KMS-11 (cell line): ENCODE measurements around the gene CASS4.

Source experiments
- H2AFZ ChIP-seq: fragments of 200-600 bp; sonication (generic); 2 replicates; pipeline ENCODE4 v1.6.1; 2016; ENCODE audit warnings: antibody characterized with exemption, mixed run types, low read depth
- H3K27ac ChIP-seq: fragments of 200-600 bp; sonication (generic); 2 replicates; pipeline ENCODE4 v1.6.1; 2016; ENCODE audit warnings: mild to moderate bottlenecking, mixed run types
- H3K27me3 ChIP-seq: fragments of 200-600 bp; sonication (generic); 2 replicates; pipeline ENCODE4 v1.6.1; 2017; ENCODE audit warnings: mild to moderate bottlenecking, low read depth, mixed run types, moderate library complexity; ENCODE audit not compliant: insufficient read depth
- H3K36me3 ChIP-seq: fragments of 200-600 bp; sonication (generic); 2 replicates; pipeline ENCODE4 v1.6.1; 2017; ENCODE audit warnings: mild to moderate bottlenecking, mixed run types; ENCODE audit not compliant: insufficient read depth
- H3K4me1 ChIP-seq: fragments of 200-600 bp; sonication (generic); 2 replicates; pipeline ENCODE4 v1.6.1; 2016; ENCODE audit warnings: mild to moderate bottlenecking, low read depth, mixed run types; ENCODE audit not compliant: poor library complexity, severe bottlenecking
- H3K4me2 ChIP-seq: fragments of 200-600 bp; sonication (generic); 2 replicates; pipeline ENCODE4 v1.7.0; 2016; ENCODE audit warnings: mild to moderate bottlenecking, mixed run types
- H3K4me3 ChIP-seq: fragments of 200-600 bp; sonication (generic); IDR thresholded peaks from 2 replicates; pipeline ENCODE4 v1.6.1; 2017; ENCODE audit warnings: low read depth, low read length, mixed read lengths; ENCODE audit not compliant: insufficient read depth
- H3K79me2 ChIP-seq: fragments of 200-600 bp; sonication (generic); 2 replicates; pipeline ENCODE4 v1.6.1; 2016; ENCODE audit warnings: low read depth, mixed run types; ENCODE audit not compliant: insufficient read depth
- H3K9ac ChIP-seq: fragments of 200-600 bp; sonication (generic); 2 replicates; pipeline ENCODE4 v1.6.1; 2016; ENCODE audit warnings: mild to moderate bottlenecking, mixed run types
- H4K20me1 ChIP-seq: fragments of 200-600 bp; sonication (generic); 2 replicates; pipeline ENCODE4 v1.6.1; 2016; ENCODE audit warnings: mild to moderate bottlenecking, mixed run types; ENCODE audit not compliant: insufficient read depth
- TF ChIP-seq, protein P1 (sequence below): fragments of 200-600 bp; sonication (generic); conservative IDR thresholded peaks from 2 replicates; pipeline ENCODE4 v1.6.1; 2017; ENCODE audit warnings: low read depth, mild to moderate bottlenecking, antibody characterized with exemption, low read length, moderate library complexity, mixed read lengths

Gene CASS4

DNA sequence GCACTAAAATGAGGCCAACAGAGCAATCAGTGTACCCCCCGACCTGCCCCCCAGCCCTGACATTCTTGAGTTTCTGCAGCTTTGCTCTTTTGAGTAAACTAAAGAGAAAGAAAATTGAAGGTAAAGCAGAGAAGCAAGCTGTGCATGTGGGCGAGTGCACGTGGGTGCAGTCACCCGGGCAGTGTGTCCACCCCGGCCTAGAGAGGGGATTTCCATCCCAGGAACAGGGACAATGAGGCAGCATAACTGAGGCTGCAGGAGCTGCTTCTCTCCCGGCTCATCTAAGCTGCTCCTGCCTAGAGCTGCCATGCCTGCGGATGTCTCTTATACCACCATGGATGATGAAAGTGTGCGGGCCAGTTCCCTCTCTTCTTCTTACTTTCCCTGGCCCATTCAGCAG, 16.8 kb downstream of the CASS4 start:
- Histone ChIP-seq H3K9ac (no peak overlapping the region), H3K79me2 (no peaks in the 10 kb centered on the region), H4K20me1 (no peaks in the 10 kb centered on the region), H3K4me2 (no peak overlapping the region), H3K36me3 (no peaks in the 10 kb centered on the region), H3K27ac (no peak overlapping the region), H3K4me3 (no peak overlapping the region), H3K4me1 (no peaks in the 10 kb centered on the region), H3K27me3 (no peaks in the 10 kb centered on the region), H2AFZ (no peak overlapping the region)
- TF ChIP-seq, protein P1, sequence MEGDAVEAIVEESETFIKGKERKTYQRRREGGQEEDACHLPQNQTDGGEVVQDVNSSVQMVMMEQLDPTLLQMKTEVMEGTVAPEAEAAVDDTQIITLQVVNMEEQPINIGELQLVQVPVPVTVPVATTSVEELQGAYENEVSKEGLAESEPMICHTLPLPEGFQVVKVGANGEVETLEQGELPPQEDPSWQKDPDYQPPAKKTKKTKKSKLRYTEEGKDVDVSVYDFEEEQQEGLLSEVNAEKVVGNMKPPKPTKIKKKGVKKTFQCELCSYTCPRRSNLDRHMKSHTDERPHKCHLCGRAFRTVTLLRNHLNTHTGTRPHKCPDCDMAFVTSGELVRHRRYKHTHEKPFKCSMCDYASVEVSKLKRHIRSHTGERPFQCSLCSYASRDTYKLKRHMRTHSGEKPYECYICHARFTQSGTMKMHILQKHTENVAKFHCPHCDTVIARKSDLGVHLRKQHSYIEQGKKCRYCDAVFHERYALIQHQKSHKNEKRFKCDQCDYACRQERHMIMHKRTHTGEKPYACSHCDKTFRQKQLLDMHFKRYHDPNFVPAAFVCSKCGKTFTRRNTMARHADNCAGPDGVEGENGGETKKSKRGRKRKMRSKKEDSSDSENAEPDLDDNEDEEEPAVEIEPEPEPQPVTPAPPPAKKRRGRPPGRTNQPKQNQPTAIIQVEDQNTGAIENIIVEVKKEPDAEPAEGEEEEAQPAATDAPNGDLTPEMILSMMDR, result no peak

DNA sequence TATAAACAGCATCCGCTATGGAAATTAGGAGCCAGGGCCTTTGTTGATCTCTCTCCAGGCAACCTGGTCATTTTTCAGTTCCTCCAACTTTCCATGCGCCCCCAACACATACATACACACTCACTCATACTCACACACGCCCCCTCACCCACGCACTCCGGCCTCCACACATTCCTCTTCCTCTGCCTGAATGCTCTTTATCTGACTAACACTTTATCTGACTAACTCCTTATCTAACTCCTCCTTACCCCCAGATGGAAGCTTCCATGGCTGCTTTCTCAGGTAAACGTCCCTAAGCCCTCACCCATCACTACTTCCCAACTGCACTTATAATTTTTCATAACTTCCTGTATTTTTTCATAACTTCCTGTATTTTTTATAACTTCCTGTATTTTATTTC, 17.4 kb downstream of the CASS4 start:
- Histone ChIP-seq H3K9ac (no peak overlapping the region), H2AFZ (peak overlapping the region; percentile 29; the same call in 1 of the 2 replicates), H3K79me2 (no peaks in the 10 kb centered on the region), H4K20me1 (no peaks in the 10 kb centered on the region), H3K27me3 (no peaks in the 10 kb centered on the region), H3K4me2 (no peak overlapping the region), H3K27ac (no peak overlapping the region), H3K36me3 (no peaks in the 10 kb centered on the region), H3K4me3 (no peak overlapping the region), H3K4me1 (no peaks in the 10 kb centered on the region)
- TF ChIP-seq, protein P1, result no peak

DNA sequence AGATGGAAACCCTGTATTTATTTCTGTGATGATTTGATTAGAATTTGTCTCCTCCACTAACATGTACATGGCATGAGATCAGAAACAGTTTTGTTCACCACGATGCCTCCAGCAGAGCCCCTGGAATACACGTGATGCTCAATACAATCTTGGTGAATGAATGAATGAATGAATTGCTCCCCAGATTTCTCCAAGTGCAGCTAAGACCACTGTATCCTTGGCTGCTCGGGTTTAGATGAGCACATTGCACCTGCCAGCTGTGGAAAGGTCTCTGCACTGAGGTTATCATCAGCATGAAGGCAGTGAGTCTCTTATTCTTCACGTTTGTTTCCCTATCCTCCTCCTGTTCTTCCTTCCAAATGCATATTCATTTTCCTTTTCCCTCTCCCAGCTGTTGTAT, 17.9 kb downstream of the CASS4 start:
- TF ChIP-seq, protein P1, result no peak
- no peaks in the 10 kb centered on the region for H3K36me3 ChIP-seq
- H4K20me1 ChIP-seq, result no peaks in the 10 kb centered on the region
- H3K27ac ChIP-seq, result no peak overlapping the region
- no peak overlapping the region for H3K9ac ChIP-seq
- H3K4me1 ChIP-seq, result no peaks in the 10 kb centered on the region
- H3K27me3 ChIP-seq, result no peaks in the 10 kb centered on the region
- H3K79me2 ChIP-seq, result no peaks in the 10 kb centered on the region
- H3K4me2 ChIP-seq, result no peak overlapping the region
- H3K4me3 ChIP-seq, result no peak overlapping the region
- peak overlapping the region; percentile 29; the same call in 1 of the 2 replicates for H2AFZ ChIP-seq

DNA sequence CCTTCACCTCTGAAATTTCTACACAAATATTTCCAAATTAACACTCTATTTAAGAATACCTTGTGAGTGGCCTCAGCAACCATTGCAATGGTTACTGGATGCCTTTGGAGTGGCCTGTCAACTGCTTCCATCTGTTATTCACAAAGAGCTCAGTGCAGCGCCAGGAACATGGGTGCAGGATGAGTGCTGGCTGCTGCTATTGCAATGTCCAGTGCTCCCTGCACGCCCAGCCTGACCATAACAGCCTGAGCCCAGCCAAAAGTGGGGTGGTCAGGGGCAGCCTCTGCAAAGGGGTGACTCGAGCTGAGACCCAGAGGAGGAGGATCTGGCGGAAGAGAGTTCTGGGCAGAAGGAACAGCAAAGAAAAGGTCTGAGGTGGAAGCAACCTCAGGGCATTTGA, 18.4 kb downstream of the CASS4 start:
- Histone ChIP-seq H3K4me1 (no peaks in the 10 kb centered on the region), H3K4me3 (no peak overlapping the region)
- TF ChIP-seq, protein P1, result no peak

More for the DNA sequence above, 18.4 kb downstream of the CASS4 start:
- Histone ChIP-seq H3K27ac (no peak overlapping the region), H3K36me3 (no peaks in the 10 kb centered on the region), H3K9ac (no peak overlapping the region), H3K79me2 (no peaks in the 10 kb centered on the region), H2AFZ (no peak overlapping the region), H3K27me3 (no peaks in the 10 kb centered on the region), H3K4me2 (no peak overlapping the region), H4K20me1 (no peaks in the 10 kb centered on the region)
